T-helper 9 cell (primary cell): ENCODE data around the gene RNF38.
"Not testable (repeated sequence)": the region's sequence is repeated elsewhere in the genome, so short reads cannot be mapped to it uniquely, and the experiment has no call there.

ENCODE experiments used
- DNase-seq: peaks from one replicate; pipeline ENCODE4 v3.0.0-alpha.2; 2020

The RNF38 gene

GRCh38 chr9:36402536-36402935, 2.5 kb upstream of the RNF38 start:
- DNase-seq = no peak

- DNase-seq = no peak
Measured at GRCh38 chr9:36401897-36402480, 1.9 kb upstream of the RNF38 start.

- DNase-seq = peak; percentile 70
Measured at GRCh38 chr9:36401164-36401740, 1.2 kb upstream of the RNF38 start.

- DNase-seq = peak; percentile 91
Measured at GRCh38 chr9:36400332-36401163, 479 bp upstream of the RNF38 start.

GRCh38 chr9:36398745-36399144, 1.3 kb downstream of the RNF38 start:
- no peak for DNase-seq

GRCh38 chr9:36396985-36397384, 3.1 kb downstream of the RNF38 start:
- DNase-seq = no peak

GRCh38 chr9:36392489-36392888, 7.6 kb downstream of the RNF38 start:
- no peak for DNase-seq

- DNase-seq = no peak
Measured at GRCh38 chr9:36389590-36389989, 10.5 kb downstream of the RNF38 start.

- DNase-seq = not testable (repeated sequence)
Measured at GRCh38 chr9:36386396-36386965, 13.6 kb downstream of the RNF38 start.

- DNase-seq = no peak
Measured at GRCh38 chr9:36382484-36382883, 17.6 kb downstream of the RNF38 start.

- no peak for DNase-seq
Measured at GRCh38 chr9:36364577-36364976, 35.5 kb downstream of the RNF38 start.

- no peak for DNase-seq
Measured at GRCh38 chr9:36363448-36363847, 36.6 kb downstream of the RNF38 start.

GRCh38 chr9:36358486-36358885, 41.6 kb downstream of the RNF38 start:
- DNase-seq = no peak

GRCh38 chr9:36357639-36358038, 42.4 kb downstream of the RNF38 start:
- no peak for DNase-seq

- DNase-seq = no peak
Measured at GRCh38 chr9:36346569-36346968, 53.5 kb downstream of the RNF38 start.

GRCh38 chr9:36345103-36345846, 54.8 kb downstream of the RNF38 start:
- DNase-seq = no peak

- DNase-seq = no peak
Measured at GRCh38 chr9:36341936-36342577, 58.0 kb downstream of the RNF38 start.

- no peak for DNase-seq
Measured at GRCh38 chr9:36337865-36338264, 62.2 kb downstream of the RNF38 start.

GRCh38 chr9:36337002-36337401, 63.1 kb downstream of the RNF38 start:
- DNase-seq = no peak

GRCh38 chr9:36336131-36336907, 63.8 kb downstream of the RNF38 start:
- DNase-seq = no peak

- no peak for DNase-seq
Measured at GRCh38 chr9:36332006-36332405, 68.1 kb downstream of the RNF38 start.
